Tibial artery (tissue), 4 donors: ENCODE measurements around the gene ZNF644.
"Not testable (repeated sequence)": the region's sequence is repeated elsewhere in the genome, so short reads cannot be mapped to it uniquely, and the experiment has no call there.

Experiments used
- DNase-seq, 2 donors: peaks; one replicate each; pipeline ENCODE4 v3.0.0-alpha.2; 2019
- H3K27ac ChIP-seq, 2 donors: fragments of 200-600 bp; sonication (generic) in 1 of 2; 1 replicate in 1 of 2; 2 replicates in 1 of 2; pipeline ENCODE4 v1.5.1; 2018 to 2019; ENCODE audit warnings: mild to moderate bottlenecking in 1 of 2
- H3K27me3 ChIP-seq, 2 donors: fragments of 200-600 bp; sonication (generic) in 1 of 2; one replicate each; pipeline versions ENCODE4 v1.5.1 to v1.6.0; 2016 to 2019
- H3K36me3 ChIP-seq, 3 donors: fragments of 200-600 bp; sonication (generic) in 2 of 3; one replicate each; pipeline ENCODE4 v1.5.1; 2016 to 2019; ENCODE audit warnings: mild to moderate bottlenecking in 2 of 3
- H3K4me1 ChIP-seq, 4 donors: fragments of 200-600 bp; sonication (generic) in 2 of 4; 1 replicate in 3 of 4; 2 replicates in 1 of 4; pipeline ENCODE4 v1.5.1; 2016 to 2019
- H3K4me3 ChIP-seq, 2 donors: fragments of 200-600 bp; sonication (generic) in 1 of 2; 1 replicate in 1 of 2; 2 replicates in 1 of 2; pipeline ENCODE4 v1.5.1; 2018 to 2019; ENCODE audit warnings: mild to moderate bottlenecking in 2 of 2
- H3K9me3 ChIP-seq, 3 donors: fragments of 200-600 bp; sonication (generic) in 1 of 3; one replicate each; pipeline ENCODE4 v1.5.1; 2016 to 2019
- CTCF ChIP-seq, 2 experiments: fragments of 200-600 bp in 1 of 2; fragments of 450-650 bp in 1 of 2; IDR thresholded peaks; one replicate each; pipeline ENCODE4 v1.5.1; 2017 to 2019; ENCODE audit warnings: antibody characterized with exemption in 2 of 2, mild to moderate bottlenecking in 1 of 2, moderate library complexity in 1 of 2
- intact Hi-C: fragments of 100-400 bp; cut with DNase I; formaldehyde crosslinking; loops from one replicate; pipeline ENCODE4 v1.15.0; 2023; ENCODE audit warnings: low total_unique reads

Gene ZNF644

GRCh38 chr1:91057784-91058183 is 35.9 kb upstream of the ZNF644 start:
- Histone ChIP-seq H3K27ac (no peak overlapping the region), H3K4me1 (no peaks in the 10 kb centered on the region), H3K27me3 (no peaks in the 10 kb centered on the region), H3K36me3 (no peaks in the 10 kb centered on the region), H3K9me3 (no peaks in the 10 kb centered on the region), H3K4me3 (no peak overlapping the region)
- intact Hi-C loops = no loop called here
- DNase-seq = no peak
- TF ChIP-seq CTCF (IDR thresholded peaks at IDR 0.05) = no peak

GRCh38 chr1:91054780-91055481 is 33.1 kb upstream of the ZNF644 start:
- Histone ChIP-seq H3K9me3 (no peaks in the 10 kb centered on the region), H3K36me3 (no peaks in the 10 kb centered on the region), H3K4me1 (no peaks in the 10 kb centered on the region)

GRCh38 chr1:91053630-91054029 is 31.8 kb upstream of the ZNF644 start:
- no peak for DNase-seq
- Histone ChIP-seq H3K4me1 (no peaks in the 10 kb centered on the region), H3K4me3 (no peak overlapping the region), H3K36me3 (no peaks in the 10 kb centered on the region), H3K27me3 (no peaks in the 10 kb centered on the region), H3K27ac (no peak overlapping the region), H3K9me3 (no peaks in the 10 kb centered on the region)
- intact Hi-C loops = no loop called here
- no peak for TF ChIP-seq CTCF (IDR thresholded peaks at IDR 0.05)

More at GRCh38 chr1:91054780-91055481, 33.1 kb upstream of the ZNF644 start:
- intact Hi-C loops = no loop called here
- no peak for TF ChIP-seq CTCF (IDR thresholded peaks at IDR 0.05)
- no peak overlapping the region for H3K4me3 ChIP-seq
- DNase-seq = no peak
- no peaks in the 10 kb centered on the region for H3K27me3 ChIP-seq
- H3K27ac ChIP-seq = no peak overlapping the region

GRCh38 chr1:91049551-91049950 is 27.7 kb upstream of the ZNF644 start:
- DNase-seq, H3K36me3 ChIP-seq, H3K27ac ChIP-seq, H3K27me3 ChIP-seq, H3K4me1 ChIP-seq, H3K9me3 ChIP-seq, H3K4me3 ChIP-seq, intact Hi-C loops: not testable (repeated sequence)

- DNase-seq = no peak
- H3K9me3 ChIP-seq = peaks cover 0 to 8% (median 6%) of the 10 kb centered on the region in 3 donors
- intact Hi-C loops = no loop called here
- TF ChIP-seq CTCF (IDR thresholded peaks at IDR 0.05) = no peak
- no peaks in the 10 kb centered on the region for H3K27me3 ChIP-seq
- H3K4me3 ChIP-seq = no peak overlapping the region
- H3K4me1 ChIP-seq = no peaks in the 10 kb centered on the region
- no peak overlapping the region for H3K27ac ChIP-seq
- H3K36me3 ChIP-seq = no peaks in the 10 kb centered on the region
These were observed 24.9 kb upstream of the ZNF644 start for GRCh38 chr1:91046766-91047165.

- no peak for TF ChIP-seq CTCF (IDR thresholded peaks at IDR 0.05)
- Histone ChIP-seq H3K4me3 (no peak overlapping the region), H3K36me3 (no peaks in the 10 kb centered on the region), H3K9me3 (peaks cover 0 to 8% (median 7%) of the 10 kb centered on the region in 3 donors), H3K27ac (no peak overlapping the region), H3K27me3 (no peaks in the 10 kb centered on the region), H3K4me1 (no peaks in the 10 kb centered on the region)
- intact Hi-C loops = no loop called here
- no peak for DNase-seq
These were observed 23.4 kb upstream of the ZNF644 start for GRCh38 chr1:91045284-91045683.

GRCh38 chr1:91044776-91045175 is 22.9 kb upstream of the ZNF644 start:
- intact Hi-C loops, H3K9me3 ChIP-seq, H3K4me1 ChIP-seq, H3K27me3 ChIP-seq, H3K27ac ChIP-seq, H3K36me3 ChIP-seq, H3K4me3 ChIP-seq, DNase-seq: not testable (repeated sequence)

- H3K27ac ChIP-seq, H3K36me3 ChIP-seq, intact Hi-C loops, H3K27me3 ChIP-seq, H3K9me3 ChIP-seq, DNase-seq, H3K4me1 ChIP-seq, H3K4me3 ChIP-seq: not testable (repeated sequence)
These were observed 20.5 kb upstream of the ZNF644 start for GRCh38 chr1:91042372-91042771.
